HTERT RPE-1 (cell line): ENCODE measurements around the gene CACNA1B.
"Not testable (repeated sequence)": the region's sequence is repeated elsewhere in the genome, so short reads cannot be mapped to it uniquely, and the experiment has no call there.

ENCODE experiments used
- in situ Hi-C: fragments of 300-500 bp; cut with MboI; formaldehyde crosslinking; loops from 4 replicates; pipeline ENCODE4 v1.14.3; 2020; ENCODE audit warnings: low sequenced_read_pairs

The CACNA1B gene

GRCh38 chr9:137885121-137885520 is 7.5 kb downstream of the CACNA1B start:
- in situ Hi-C loops, result not testable (repeated sequence)

- in situ Hi-C loops, result not testable (repeated sequence)
These were observed 11.0 kb downstream of the CACNA1B start for GRCh38 chr9:137888621-137889020.

GRCh38 chr9:137889966-137890365 is 12.4 kb downstream of the CACNA1B start:
- in situ Hi-C loops, result not testable (repeated sequence)

GRCh38 chr9:137890768-137891587 is 13.4 kb downstream of the CACNA1B start:
- in situ Hi-C loops, result not testable (repeated sequence)

- in situ Hi-C loops, result no loop called here
These were observed 14.2 kb downstream of the CACNA1B start for GRCh38 chr9:137891588-137892423.

- in situ Hi-C loops, result no loop called here
These were observed 15.0 kb downstream of the CACNA1B start for GRCh38 chr9:137892424-137893191.

- in situ Hi-C loops, result no loop called here
These were observed 16.1 kb downstream of the CACNA1B start for GRCh38 chr9:137893670-137894069.

- in situ Hi-C loops, result no loop called here
These were observed 22.2 kb downstream of the CACNA1B start for GRCh38 chr9:137899551-137900360.

- in situ Hi-C loops, result no loop called here
These were observed 23.2 kb downstream of the CACNA1B start for GRCh38 chr9:137900584-137901310.

- in situ Hi-C loops, result no loop called here
These were observed 25.1 kb downstream of the CACNA1B start for GRCh38 chr9:137902646-137903045.

GRCh38 chr9:137905740-137906139 is 28.2 kb downstream of the CACNA1B start:
- in situ Hi-C loops, result no loop called here

GRCh38 chr9:137907776-137908175 is 30.2 kb downstream of the CACNA1B start:
- in situ Hi-C loops, result no loop called here

- in situ Hi-C loops, result no loop called here
These were observed 35.1 kb downstream of the CACNA1B start for GRCh38 chr9:137912671-137913070.

GRCh38 chr9:137913132-137913531 is 35.5 kb downstream of the CACNA1B start:
- in situ Hi-C loops, result no loop called here

GRCh38 chr9:137913771-137914767 is 36.5 kb downstream of the CACNA1B start:
- in situ Hi-C loops, result no loop called here

- in situ Hi-C loops, result no loop called here
These were observed 39.0 kb downstream of the CACNA1B start for GRCh38 chr9:137916540-137916939.

- in situ Hi-C loops, result no loop called here
These were observed 39.5 kb downstream of the CACNA1B start for GRCh38 chr9:137917116-137917515.

- in situ Hi-C loops, result no loop called here
These were observed 40.2 kb downstream of the CACNA1B start for GRCh38 chr9:137917795-137918194.
